Ramos (cell line): ENCODE data around the gene M6PR.
"Not testable (repeated sequence)": the region's sequence is repeated elsewhere in the genome, so short reads cannot be mapped to it uniquely, and the experiment has no call there.

Experiments
- in situ Hi-C: fragments of 300-500 bp; cut with MboI; formaldehyde crosslinking; loops from one replicate; pipeline ENCODE4 v1.14.3; 2022; ENCODE audit warnings: low sequenced_read_pairs; ENCODE audit not compliant: unreplicated experiment

The M6PR gene

DNA sequence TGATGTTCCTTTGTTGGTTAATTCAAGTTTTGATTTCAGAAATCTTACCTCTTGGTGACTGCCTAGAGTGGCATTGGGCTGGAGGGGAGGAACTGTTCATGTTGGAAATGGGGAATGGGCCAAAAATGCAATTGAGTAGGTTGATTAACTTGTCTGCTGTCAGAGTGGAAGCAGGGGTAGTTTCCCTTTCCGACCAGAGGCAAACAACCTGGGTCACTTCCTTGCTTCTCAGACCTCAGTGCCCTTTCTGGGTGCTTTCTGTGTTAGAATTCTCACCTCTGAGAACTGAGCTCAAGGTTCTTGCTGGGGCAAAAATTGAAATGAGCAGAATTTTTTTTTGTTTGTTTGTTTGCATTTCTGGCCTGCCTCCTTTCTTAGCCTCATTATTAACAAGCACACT is 2.3 kb upstream of the M6PR start:
- in situ Hi-C loops = no loop called here

DNA sequence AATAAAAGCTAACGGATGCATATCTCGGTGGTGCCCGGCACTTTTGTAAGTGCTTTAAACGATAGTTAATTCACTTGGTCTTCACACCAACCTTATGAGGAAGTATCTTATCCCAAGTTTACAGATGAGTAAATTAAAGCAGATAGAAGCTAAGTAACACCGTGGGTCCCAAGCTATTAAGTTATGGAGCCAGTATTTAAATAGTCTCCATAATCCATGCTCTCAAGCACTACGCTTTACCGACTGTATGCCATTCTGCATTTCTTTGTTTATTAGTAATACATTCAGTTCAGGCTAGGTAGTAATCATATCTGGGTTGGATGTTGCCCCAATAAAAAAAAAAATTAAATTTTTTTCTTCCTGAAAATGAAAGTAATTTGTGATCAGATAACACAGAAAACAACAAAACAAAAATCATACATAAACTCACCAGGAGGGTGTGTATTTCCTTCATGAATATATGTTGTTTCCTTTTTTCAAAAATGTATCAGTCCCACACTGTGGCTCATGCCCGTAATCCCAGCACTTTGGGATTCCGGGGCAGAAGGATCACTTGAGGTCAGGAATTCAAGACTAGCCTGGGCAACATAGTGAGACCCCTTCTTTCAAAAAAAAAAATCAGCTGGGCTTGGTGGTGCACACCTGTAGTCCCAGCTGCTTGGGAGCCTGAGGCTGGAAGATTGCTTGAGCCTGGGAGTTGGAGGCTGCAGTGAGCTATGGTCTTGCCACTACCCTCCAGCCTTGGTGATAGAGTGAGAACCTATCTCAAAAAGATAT is 1.4 kb upstream of the M6PR start:
- in situ Hi-C loops = no loop called here

DNA sequence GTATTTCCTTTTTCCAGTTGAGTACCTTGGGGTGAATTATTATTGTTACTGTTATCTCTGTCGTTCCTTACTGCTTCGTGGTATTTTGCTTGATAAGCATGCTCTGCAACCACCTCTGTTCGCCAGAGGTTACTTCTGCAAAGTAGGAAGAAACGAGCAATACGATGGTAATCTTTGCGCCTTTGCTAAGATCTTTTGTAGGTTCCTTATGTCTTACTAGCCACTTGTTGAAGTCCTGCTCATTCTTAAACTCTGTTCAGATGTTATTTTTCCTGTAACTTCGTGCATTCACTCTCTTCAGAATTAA is 729 bp upstream of the M6PR start:
- in situ Hi-C loops = no loop called here

DNA sequence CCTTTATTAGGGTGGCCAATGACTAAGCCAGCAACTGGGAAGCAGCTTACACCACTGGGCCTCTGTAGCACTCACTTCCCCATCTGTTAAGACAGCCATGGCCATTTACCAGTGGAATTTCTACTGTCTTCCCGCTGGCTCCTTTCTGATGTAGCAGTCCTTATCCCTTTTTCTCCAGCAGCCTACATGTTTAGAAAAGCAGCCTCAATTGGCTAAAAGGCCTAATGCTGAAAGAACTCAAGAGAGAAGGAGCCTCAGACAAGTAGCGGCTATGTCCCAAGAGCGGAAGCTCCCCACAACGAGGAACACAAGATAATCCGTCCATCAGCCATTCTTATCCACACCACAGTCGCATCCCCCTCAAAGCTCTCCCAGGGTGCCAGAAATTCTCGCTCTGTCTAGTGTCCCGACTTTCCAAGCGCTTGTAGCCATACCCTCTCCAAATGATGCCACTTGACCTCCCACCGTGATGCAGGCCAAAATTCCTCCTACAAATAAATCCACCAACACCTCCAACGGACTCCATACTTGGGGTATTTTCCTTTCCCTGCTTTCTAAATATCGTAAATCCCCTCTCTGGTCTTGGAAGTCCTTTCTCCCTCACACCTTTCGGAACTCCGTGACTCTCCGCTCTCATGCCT is 624 bp downstream of the M6PR start:
- in situ Hi-C loops = no loop called here

DNA sequence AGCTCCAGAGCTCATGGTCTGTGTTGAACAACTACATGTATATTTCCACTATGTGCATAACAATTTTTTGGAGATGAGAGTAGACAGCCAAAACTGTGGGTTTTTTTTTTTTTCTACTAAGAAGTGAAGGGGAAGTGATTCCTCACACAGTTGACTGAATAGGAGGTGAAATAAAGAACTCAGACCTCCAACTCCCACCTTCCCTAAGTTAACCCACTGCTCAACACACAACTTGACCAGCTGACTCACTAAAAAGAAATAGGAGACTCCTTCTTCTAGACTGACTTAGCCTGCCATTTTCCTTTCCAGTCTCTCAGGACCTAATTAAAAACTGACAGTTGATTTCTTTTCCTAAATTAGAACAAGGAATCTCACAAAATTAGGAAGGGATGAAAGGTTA is 1.7 kb downstream of the M6PR start:
- in situ Hi-C loops = no loop called here

DNA sequence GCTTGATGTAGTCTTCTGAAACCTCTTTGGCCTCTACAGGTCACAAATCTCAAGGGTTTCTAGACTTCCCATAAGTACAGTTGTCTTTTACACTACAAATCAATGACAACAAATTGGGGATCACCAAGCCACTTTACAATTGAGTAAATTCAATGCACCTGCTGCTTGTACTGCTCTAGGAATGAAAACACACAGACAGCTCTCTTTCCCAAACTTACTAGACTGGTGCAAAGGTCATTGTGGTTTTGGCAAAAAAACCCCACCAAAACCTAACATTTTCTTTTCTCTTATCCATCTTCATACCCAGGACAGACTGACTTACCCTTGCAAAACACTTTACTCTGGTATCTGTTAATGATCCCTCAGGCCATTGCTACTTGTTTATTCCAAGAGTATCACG is 2.7 kb downstream of the M6PR start:
- in situ Hi-C loops = no loop called here

DNA sequence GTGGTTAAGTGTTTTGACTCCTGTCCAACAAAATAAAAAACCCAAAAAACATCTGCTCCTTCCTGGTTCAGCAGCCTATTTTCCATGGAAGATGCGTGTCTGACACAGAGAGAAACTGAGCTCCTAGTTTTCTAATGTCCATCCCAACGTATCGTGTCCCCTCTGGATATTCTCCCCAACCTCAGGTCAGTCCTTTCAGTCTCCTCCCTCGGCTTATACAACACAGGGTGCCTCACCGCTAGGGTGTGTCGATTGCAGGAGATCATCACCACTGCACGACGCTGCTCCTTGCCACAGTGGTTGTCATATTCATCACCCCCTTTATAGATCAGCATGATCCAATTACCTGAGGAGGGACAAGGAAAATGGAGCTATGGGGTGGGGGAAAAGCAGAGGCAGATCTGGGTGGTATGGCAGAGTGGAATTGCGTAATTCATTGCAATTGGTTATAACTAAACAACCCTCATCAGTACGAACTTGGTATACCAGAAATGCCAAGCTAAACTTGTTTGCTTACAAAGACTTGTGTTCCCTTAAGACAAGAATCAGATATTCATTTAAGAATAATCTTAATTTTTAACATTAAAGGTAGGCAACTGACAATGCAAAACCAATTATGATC is 5.8 kb downstream of the M6PR start:
- in situ Hi-C loops = no loop called here

DNA sequence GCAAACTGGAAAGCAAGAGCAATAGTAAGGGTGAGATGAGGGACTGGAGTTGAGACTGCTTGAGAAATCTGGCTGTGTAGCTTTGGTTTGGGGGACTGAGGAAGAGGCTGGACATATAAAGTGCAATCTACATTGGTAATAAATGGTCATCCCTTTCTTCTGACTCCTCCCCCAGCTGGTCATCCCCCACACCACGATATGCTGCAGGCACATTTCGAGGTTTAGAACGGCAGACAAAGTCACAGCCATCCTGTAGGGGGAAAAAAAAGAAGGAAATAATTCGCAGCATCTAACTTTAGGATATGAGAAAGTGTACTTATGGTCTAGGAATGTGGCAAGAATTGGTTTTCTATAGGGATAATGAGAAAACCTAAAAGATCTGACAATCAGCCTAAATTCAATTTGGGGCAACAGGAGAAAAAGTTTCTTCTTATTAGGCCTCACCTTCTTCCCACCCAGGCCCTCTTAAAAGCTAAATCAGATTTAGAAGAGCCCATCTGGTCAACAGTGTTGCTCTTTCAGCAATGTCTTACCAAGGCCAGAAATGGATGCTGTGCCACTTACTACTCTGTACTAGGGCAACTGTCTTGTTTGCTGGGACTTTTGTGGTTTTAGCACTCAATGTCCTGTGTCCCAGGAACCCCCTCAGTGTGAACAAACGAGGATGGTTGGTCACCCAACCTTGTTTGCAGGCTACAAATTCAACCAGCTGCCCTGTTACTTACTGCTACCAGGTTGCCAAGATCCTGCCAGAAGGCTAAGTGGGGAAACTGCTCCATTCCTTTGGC is 7.6 kb downstream of the M6PR start:
- in situ Hi-C loops = no loop called here

DNA sequence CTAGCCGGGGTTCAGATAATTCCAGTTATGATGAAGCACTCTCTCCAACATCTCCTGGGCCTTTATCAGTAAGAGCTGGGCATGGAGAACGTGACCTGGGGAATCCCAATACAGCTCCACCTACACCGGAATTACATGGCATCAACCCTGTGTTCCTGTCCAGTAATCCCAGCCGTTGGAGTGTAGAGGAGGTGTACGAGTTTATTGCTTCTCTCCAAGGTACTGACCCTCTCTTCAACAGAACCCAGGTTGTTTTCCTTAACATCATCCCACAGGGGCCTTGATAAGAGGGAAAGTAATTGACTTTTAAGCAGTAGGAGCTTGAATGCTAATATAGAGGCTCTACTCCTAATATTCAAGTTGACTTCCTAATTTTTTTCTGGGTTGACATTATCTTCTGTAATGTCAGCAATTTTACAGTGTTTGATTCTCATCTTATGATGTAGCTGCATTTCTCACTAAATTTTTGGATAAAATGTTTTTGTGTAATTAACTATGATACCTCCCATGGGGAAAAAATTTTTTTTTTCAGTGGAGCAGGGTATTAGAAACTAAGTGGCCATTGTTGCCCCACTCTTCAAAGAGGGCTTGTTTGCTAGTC is 11.5 kb downstream of the M6PR start:
- in situ Hi-C loops = not testable (repeated sequence)

DNA sequence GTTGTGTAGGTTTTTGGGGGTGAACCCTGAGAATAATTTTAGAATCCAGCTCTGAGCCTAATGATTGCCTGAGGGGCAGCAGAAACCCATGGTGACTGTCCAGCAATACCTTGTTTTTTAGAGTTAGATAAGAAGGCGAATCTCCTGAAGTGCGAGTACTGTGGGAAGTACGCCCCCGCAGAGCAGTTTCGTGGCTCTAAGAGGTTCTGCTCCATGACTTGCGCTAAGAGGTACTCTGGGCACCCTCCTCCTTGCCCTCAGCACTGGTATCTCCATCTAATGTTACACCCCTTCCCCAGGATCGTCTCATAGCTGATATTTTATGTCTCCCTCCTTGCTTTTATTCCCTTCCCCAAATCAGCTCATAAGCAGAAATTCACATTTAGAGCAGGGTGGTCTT is 12.7 kb downstream of the M6PR start:
- in situ Hi-C loops = no loop called here

DNA sequence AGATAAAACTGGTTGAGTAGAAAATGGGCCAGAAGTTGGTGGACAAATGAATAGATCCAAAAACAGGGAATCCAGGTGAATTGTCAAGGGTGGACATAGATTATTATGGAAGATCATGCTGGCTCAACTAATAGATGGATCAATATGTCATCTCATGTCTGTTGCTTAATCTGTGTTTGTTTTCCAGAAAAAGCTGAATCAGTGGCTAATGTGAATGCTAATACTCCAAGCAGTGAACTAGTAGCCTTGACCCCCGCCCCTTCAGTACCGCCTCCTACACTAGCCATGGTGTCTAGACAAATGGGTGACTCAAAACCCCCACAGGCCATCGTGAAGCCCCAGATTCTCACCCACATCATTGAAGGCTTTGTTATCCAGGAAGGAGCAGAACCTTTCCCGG is 15.4 kb downstream of the M6PR start:
- in situ Hi-C loops = not testable (repeated sequence)

DNA sequence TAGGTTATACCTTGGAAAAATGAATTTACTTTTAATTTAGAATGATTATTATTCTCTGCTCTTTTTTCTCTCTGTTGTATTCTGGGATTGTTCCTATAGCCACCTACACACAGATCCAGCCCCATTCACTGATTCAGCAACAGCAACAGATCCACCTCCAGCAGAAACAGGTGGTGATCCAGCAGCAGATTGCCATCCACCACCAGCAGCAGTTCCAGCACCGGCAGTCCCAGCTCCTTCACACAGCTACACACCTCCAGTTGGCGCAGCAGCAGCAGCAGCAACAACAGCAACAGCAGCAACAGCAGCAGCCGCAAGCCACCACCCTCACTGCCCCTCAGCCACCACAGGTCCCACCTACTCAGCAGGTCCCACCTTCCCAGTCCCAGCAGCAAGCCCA is 17.0 kb downstream of the M6PR start:
- in situ Hi-C loops = not testable (repeated sequence)

DNA sequence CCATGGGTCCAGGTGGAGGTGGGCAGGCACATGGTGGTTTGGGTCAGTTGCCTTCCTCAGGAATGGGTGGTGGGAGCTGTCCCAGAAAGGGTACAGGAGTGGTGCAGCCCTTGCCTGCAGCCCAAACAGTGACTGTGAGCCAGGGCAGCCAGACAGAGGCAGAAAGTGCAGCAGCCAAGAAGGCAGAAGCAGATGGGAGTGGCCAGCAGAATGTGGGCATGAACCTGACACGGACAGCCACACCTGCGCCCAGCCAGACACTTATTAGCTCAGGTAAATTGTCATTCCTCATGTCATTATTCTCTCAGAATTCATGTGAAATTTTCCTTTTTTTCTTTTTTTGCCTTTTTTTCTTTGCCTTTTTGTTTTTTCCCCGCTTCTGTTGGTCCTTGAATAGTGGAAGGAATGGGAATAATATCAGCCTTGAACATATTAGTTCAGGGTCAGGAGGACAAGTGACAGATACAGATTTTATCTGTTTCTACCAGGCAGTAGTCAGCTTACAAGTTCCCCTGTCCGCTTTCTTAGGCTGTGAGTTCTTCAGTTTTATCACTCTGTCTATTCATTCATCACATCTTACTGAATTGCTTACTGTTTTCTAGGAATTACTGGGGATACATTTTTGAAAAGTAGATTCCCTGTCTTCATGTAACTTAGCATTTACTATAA is 18.7 kb downstream of the M6PR start:
- in situ Hi-C loops = not testable (repeated sequence)

DNA sequence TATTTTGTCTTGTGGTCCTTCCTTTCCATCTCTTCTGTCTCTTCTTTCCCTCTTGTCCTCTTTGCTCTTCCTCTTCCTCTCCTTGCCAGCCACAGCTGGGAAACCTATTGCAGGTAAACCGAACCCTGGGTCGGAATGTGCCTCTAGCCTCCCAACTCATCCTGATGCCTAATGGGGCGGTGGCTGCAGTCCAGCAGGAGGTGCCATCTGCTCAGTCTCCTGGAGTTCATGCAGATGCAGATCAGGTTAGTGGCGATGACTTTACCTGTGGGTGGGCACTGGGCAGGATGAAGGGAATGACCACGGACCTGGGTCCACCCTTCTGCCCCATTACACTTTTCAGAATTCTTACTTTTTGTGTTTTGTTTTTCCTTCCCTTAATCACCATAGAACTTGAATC is 26.9 kb downstream of the M6PR start:
- in situ Hi-C loops = no loop called here

DNA sequence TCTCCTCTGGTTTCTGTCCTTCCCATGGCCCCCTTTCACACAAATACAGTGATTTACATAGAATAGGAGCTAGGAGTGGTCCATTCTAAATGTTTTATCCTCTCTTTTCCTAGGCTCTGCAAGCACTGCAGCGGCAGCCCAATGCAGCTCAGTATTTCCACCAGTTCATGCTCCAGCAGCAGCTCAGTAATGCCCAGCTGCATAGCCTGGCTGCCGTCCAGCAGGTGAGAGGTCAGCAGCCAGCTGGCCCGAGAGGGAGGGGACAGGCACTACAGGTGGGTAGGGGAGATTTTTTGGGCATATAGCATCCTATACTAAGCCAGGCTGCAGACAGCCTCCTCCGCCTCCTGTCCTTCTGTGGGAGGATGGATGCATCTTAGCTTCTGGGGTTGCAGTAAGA is 29.8 kb downstream of the M6PR start:
- in situ Hi-C loops = not testable (repeated sequence)

DNA sequence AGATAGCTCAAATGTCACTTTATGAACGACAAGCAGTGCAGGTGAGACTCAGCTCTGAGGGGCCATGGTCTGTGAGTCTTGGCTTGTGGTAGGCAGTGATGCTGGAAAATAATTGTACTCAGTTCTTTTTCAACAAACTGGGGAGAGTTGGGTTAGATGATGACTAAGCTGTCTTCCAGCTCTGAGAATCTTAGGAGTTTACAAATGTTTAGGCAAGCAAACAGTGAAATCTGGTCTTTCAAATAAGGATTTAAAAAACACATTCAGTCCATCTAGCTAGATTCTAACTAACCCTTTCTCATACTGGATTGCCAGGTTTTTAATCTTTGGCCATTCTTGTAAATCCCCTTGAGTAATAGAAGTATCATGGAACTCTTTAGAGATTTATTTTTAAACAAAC is 31.7 kb downstream of the M6PR start:
- in situ Hi-C loops = no loop called here

DNA sequence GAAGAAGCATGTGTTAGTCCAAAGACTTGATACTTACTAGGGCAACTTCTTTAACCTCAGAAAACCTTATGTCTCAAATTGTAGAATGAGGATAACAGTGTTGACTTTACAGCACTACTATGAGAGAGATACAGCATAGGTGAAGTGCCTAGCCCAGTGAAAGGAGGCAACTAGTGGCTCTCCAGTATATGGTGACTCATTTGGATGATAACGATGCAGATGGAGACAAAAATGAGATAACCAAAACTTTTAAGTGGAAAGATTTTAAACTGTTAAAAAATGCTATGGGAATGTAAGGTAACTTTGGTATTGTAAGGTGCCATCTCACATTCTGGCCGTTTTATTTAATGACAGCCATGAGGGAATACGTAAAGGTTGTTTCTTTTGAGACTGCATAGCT is 32.4 kb downstream of the M6PR start:
- in situ Hi-C loops = no loop called here

DNA sequence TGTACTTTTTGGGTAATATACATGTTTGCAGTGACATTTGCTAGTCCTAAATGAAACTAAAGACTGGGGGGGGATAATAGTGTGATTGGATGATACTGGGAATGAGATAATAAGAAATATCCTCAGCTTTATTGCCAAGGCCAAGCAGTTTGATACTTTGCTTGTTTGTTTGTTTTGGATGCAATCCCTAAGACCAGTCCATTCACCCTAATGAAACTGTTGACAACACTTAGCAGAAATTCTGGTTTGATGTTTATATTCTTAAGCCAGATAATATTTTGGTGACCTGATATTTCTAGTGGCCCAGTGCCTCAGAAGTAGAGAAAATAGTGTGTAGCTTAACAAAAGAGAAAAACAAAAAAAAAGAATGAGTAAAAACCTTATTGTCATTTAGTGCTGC is 33.3 kb downstream of the M6PR start:
- in situ Hi-C loops = no loop called here

DNA sequence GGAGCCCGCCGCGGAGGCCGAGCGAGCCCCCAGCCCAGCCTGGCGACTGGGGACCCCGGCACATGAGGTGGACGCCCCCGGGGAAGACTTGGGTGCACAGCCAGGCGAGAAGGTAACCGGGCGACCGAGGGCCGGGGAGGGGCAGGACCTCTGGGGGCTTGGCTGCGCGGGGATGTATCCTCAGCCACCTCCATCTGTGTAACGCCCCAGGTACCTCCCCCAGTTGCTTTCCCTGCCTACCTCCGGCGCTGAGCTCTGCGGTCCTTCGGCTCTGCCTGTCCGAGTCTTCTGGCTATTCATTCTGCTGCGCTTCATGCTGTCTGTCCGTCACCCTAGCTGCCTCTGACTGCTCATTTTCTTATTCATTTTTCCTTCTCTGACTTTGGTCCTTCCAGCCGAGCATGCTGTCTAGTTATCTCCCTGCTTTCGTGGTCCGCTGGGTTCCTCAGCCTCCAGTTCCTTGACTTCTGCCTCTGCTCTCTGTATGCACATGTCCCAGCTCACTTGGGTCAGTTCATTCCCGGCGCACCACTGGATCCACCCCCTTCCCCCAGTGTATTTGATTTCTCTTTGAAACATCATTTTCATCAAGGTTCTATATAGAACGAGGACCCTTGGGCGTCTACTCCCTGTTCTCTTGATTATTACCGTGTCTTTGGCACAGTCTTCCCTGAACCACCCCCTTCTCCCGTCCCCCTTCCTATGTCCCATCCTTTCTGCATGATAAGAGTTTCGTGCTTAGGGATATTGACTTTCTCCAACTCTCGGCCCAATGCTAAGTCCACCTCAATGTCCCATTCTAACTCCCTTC is 34.5 kb downstream of the M6PR start:
- in situ Hi-C loops = no loop called here
